IMR-90 (cell line): ENCODE data around the gene ROM1. TPM values are rescaled to one million over a fixed set of nuclear protein-coding genes. Genes with fewer than 3 reads are reported as not detected.
A peak's percentile ranks its signal among the peaks of the same experiment; 100 is the strongest.

Source experiments
- ATAC-seq: fragments of 200-7000 bp; cut with Tn5 transposase; 2 replicates; pipeline ENCODE4 v1.9.1; 2020; ENCODE audit warnings: low read depth, mild to moderate bottlenecking, moderate library complexity
- BruUV-seq: library from RNA; stranded (reverse); fragments of 400-500 nt; replicated peaks from 2 replicates; lab custom pipeline; 2021; lab: Mats Ljungman, UMichigan
- CTCF ChIA-PET: fragments of 300-600 bp; formaldehyde crosslinking; extraction: SDS; loops from one replicate; lab custom pipeline; 2021; ENCODE audit warnings: antibody characterized with exemption; lab: Yijun Ruan, JAX
- POLR2A ChIA-PET: fragments of 300-600 bp; sonication (Branson Sonifier 250); formaldehyde crosslinking; loops from one replicate; lab custom pipeline; 2022; ENCODE audit warnings: antibody characterized with exemption; ENCODE audit not compliant: unreplicated experiment; lab: Charles Lee
- DNase-seq: peaks from one replicate; pipeline ENCODE4 v3.0.0; 2013
- H2AFZ ChIP-seq: replicated peaks from 2 replicates; pipeline ENCODE3; 2013; ENCODE audit warnings: low read length, mild to moderate bottlenecking; ENCODE audit not compliant: poor library complexity
- H2AK5ac ChIP-seq: 2 replicates; pipeline ENCODE4 v1.6.1; 2013; ENCODE audit warnings: low read depth, low read length, inconsistent platforms
- H2AK9ac ChIP-seq: replicated peaks from 2 replicates; pipeline ENCODE3; 2013; ENCODE audit warnings: mild to moderate bottlenecking, low read depth, low read length, moderate library complexity; ENCODE audit not compliant: poor library complexity
- H2BK120ac ChIP-seq: 2 replicates; pipeline ENCODE4 v1.6.1; 2013; ENCODE audit warnings: low read depth, low read length, inconsistent platforms
- H2BK15ac ChIP-seq: 3 replicates; pipeline ENCODE4 v1.6.1; 2013; ENCODE audit warnings: low read depth, low read length, inconsistent platforms
- H2BK20ac ChIP-seq: 2 replicates; pipeline ENCODE4 v1.6.1; 2013; ENCODE audit warnings: low read depth, mild to moderate bottlenecking, inconsistent platforms, low read length, moderate library complexity
- H2BK5ac ChIP-seq: 2 replicates; pipeline ENCODE4 v1.6.1; 2013; ENCODE audit warnings: mild to moderate bottlenecking, low read depth, low read length, inconsistent platforms; ENCODE audit not compliant: poor library complexity, severe bottlenecking
- H3K14ac ChIP-seq: replicated peaks from 2 replicates; pipeline ENCODE4 v1.6.1; 2013; ENCODE audit warnings: low read depth, low read length, inconsistent platforms
- H3K18ac ChIP-seq: 2 replicates; pipeline ENCODE4 v1.6.1; 2013; ENCODE audit warnings: low read depth, low read length, control low read depth
- H3K23ac ChIP-seq: 2 replicates; pipeline ENCODE4 v1.6.1; 2013; ENCODE audit warnings: low read depth, low read length, inconsistent platforms
- H3K27ac ChIP-seq: 2 replicates; pipeline ENCODE4 v1.5.1; 2013; ENCODE audit warnings: mild to moderate bottlenecking, control low read depth, low read length; ENCODE audit not compliant: insufficient read depth
- H3K27me3 ChIP-seq: 2 replicates; pipeline ENCODE4 v1.6.1; 2013; ENCODE audit warnings: low read length; ENCODE audit not compliant: control insufficient read depth, insufficient read depth
- H3K36me3 ChIP-seq: 2 replicates; pipeline ENCODE4 v1.6.1; 2013; ENCODE audit warnings: low read length, mixed read lengths; ENCODE audit not compliant: control insufficient read depth, insufficient read depth
- H3K4ac ChIP-seq: 2 replicates; pipeline ENCODE4 v1.6.1; 2013; ENCODE audit warnings: low read depth, low read length, inconsistent platforms
- H3K4me1 ChIP-seq: 2 replicates; pipeline ENCODE4 v1.6.1; 2013; ENCODE audit warnings: low read length, mixed read lengths; ENCODE audit not compliant: control insufficient read depth, insufficient read depth
- H3K4me2 ChIP-seq: 2 replicates; pipeline ENCODE4 v1.6.1; 2013; ENCODE audit warnings: low read depth, mild to moderate bottlenecking, control low read depth, low read length, moderate library complexity
- H3K4me3 ChIP-seq: 2 replicates; pipeline ENCODE4 v1.5.1; 2013; ENCODE audit warnings: low read depth, mild to moderate bottlenecking, control low read depth, low read length, moderate library complexity; ENCODE audit not compliant: insufficient read depth
- H3K56ac ChIP-seq: 2 replicates; pipeline ENCODE4 v1.6.1; 2013; ENCODE audit warnings: low read length, inconsistent platforms; ENCODE audit not compliant: insufficient read depth; ENCODE audit errors: extremely low read depth
- H3K79me1 ChIP-seq, 2 experiments: 2 replicates each; pipeline ENCODE4 v1.6.1; 2013; ENCODE audit warnings: low read length in 2 of 2, inconsistent platforms in 1 of 2, low read depth in 1 of 2
- H3K9ac ChIP-seq: 2 replicates; pipeline ENCODE4 v1.6.1; 2013; ENCODE audit warnings: low read depth, low read length, control low read depth
- H3K9me1 ChIP-seq: 2 replicates; pipeline ENCODE4 v1.6.1; 2013; ENCODE audit warnings: low read length, inconsistent platforms; ENCODE audit not compliant: insufficient read depth
- H3K9me3 ChIP-seq: 2 replicates; pipeline ENCODE4 v1.6.1; 2013; ENCODE audit warnings: low read length; ENCODE audit not compliant: control insufficient read depth, insufficient read depth
- H4K20me1 ChIP-seq: 2 replicates; pipeline ENCODE4 v1.6.1; 2013; ENCODE audit warnings: low read length, inconsistent platforms; ENCODE audit not compliant: insufficient read depth
- H4K5ac ChIP-seq: 2 replicates; pipeline ENCODE4 v1.6.1; 2013; ENCODE audit warnings: mild to moderate bottlenecking, low read depth, low read length, control low read depth
- H4K8ac ChIP-seq, 2 experiments: 2 replicates each; pipeline ENCODE4 v1.6.1; 2013; ENCODE audit warnings: low read depth in 2 of 2, low read length in 2 of 2, control low read depth in 1 of 2, inconsistent platforms in 1 of 2
- H4K91ac ChIP-seq: 2 replicates; pipeline ENCODE4 v1.6.1; 2013; ENCODE audit warnings: low read depth, low read length, inconsistent platforms; ENCODE audit not compliant: insufficient read depth
- BHLHE40 ChIP-seq: fragments of 150-350 bp; IDR thresholded peaks from 2 replicates; pipeline ENCODE4 v1.6.1; 2016; ENCODE audit warnings: mild to moderate bottlenecking, low read depth, low read length
- CHD1 ChIP-seq: IDR thresholded peaks from 2 replicates; pipeline ENCODE4 v1.6.1; 2012; ENCODE audit warnings: low read depth, low read length, improper control_type of control experiment
- MAFK ChIP-seq: IDR thresholded peaks from 2 replicates; pipeline ENCODE4 v1.6.1; 2012; ENCODE audit warnings: low read depth, low read length, improper control_type of control experiment
- MAZ ChIP-seq: IDR thresholded peaks from 2 replicates; pipeline ENCODE4 v1.6.1; 2012; ENCODE audit warnings: low read depth, mild to moderate bottlenecking, low read length, improper control_type of control experiment, moderate library complexity, borderline replicate concordance
- MXI1 ChIP-seq: IDR thresholded peaks from 2 replicates; pipeline ENCODE4 v1.6.1; 2012; ENCODE audit warnings: low read depth, mild to moderate bottlenecking, low read length, moderate library complexity, borderline replicate concordance
- RCOR1 ChIP-seq: IDR thresholded peaks from 2 replicates; pipeline ENCODE4 v1.6.1; 2012; ENCODE audit warnings: mild to moderate bottlenecking, low read length, improper control_type of control experiment; ENCODE audit not compliant: insufficient replicate concordance
- WGBS, 2 experiments: methylation state at CpG; one replicate each; pipeline versions ENCODE4 v1.1.5 to v1.1.7; 2013; ENCODE audit warnings: missing lambda C conversion rate in 2 of 2; ENCODE audit not compliant: insufficient read length in 1 of 2; ENCODE audit errors: extremely low coverage in 2 of 2; 5-methylcytosine and 5-hydroxymethylcytosine counted together
- dilution Hi-C: fragments of 300-500 bp; cut with HindIII; formaldehyde crosslinking; loops from one replicate; pipeline ENCODE4 v1.14.3; 2018; ENCODE audit warnings: low sequenced_read_pairs; ENCODE audit not compliant: unreplicated experiment
- in situ Hi-C: fragments of 300-500 bp; cut with MboI; formaldehyde crosslinking; loops from 3 replicates; pipeline ENCODE4 v1.14.3; 2019; ENCODE audit warnings: low sequenced_read_pairs, inconsistent platforms, mixed read lengths
- intact Hi-C: fragments of 100-400 bp; cut with micrococcal nuclease; formaldehyde crosslinking; loops from 2 replicates; pipeline ENCODE4 v1.10.0; 2022
- polyA plus RNA-seq, 3 experiments: library from polyadenylated mRNA; depleted of rRNA; stranded (reverse); fragments of >200 nt; gene quantifications; 2 replicates each; pipeline ENCODE4 v1.2.3, GENCODE V29; 2012; ENCODE audit warnings: low replicate concordance in 1 of 3
- total RNA-seq: library from RNA; depleted of rRNA; stranded (reverse); fragments of >200 nt; gene quantifications from 2 replicates; pipeline ENCODE4 v1.2.3, GENCODE V29; 2012
- TF ChIP-seq, protein P1 (sequence below): fragments of 150-350 bp; IDR thresholded peaks from 2 replicates; pipeline ENCODE4 v1.6.1; 2017; ENCODE audit warnings: mild to moderate bottlenecking, antibody characterized with exemption, low read length, low read depth

Gene ROM1
- total and polyA plus RNA-seq, 2 of the 4 experiments (the other 2 are of a cell fraction): 2.2 to 2.5 TPM

DNA sequence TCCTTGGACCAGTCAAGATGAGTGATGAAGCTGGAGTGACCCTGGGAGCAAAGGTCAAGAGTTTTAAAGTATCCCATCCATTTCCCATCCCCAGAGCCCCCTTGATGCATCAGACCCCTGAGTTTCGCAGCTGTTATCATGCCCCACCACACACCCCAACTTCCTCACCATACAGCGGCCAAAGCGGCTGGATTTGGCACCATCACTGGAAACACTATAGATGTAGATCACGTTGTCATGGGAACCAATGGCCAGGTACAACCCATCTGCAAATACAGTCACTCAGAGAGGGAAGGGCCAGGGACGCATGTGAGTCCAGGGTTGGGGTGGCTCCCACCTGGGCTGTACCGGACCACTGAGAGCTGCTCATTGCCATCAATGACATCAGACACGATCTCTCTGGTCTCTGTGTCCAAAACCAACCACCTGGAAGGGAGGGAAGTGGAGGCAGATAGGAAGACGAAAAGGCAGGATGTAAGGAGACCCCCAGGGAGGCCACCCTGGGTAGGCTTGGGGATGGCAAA is 9.2 kb upstream of the ROM1 start:
- H2BK15ac ChIP-seq: no peak overlapping the region
- H3K9me3 ChIP-seq: no peaks in the 10 kb centered on the region
- H3K9ac ChIP-seq: no peak overlapping the region
- H3K27ac ChIP-seq: no peak overlapping the region
- intact Hi-C loops (no loop called here), in situ Hi-C loops (no loop called here), dilution Hi-C loops (no loop called here)
- no peak overlapping the region for H4K5ac ChIP-seq
- no peak overlapping the region for H3K56ac ChIP-seq
- peaks cover 2 to 20% of the 10 kb centered on the region in 2 experiments; a peak in 3 of 4 replicates for H3K79me1 ChIP-seq
- ChIA-PET CTCF (no interaction called here), POLR2A (interaction anchor here (1.0 kb wide), 1 partner anchor 12 kb away, joined by 4 read pairs; no protein-coding TSS in a partner anchor)
- ATAC-seq (no peak), DNase-seq (no peak)
- no peak overlapping the region for H4K8ac ChIP-seq
- no peak overlapping the region for H3K23ac ChIP-seq
- H3K4ac ChIP-seq: no peak overlapping the region
- peaks cover 28% of the 10 kb centered on the region for H3K36me3 ChIP-seq
- H3K4me3 ChIP-seq: no peak overlapping the region
- H2AK5ac ChIP-seq: peak overlapping the region; percentile 30; the same call in 1 of the 2 replicates
- peaks cover 5% of the 10 kb centered on the region for H3K9me1 ChIP-seq
- H3K14ac ChIP-seq: no peak overlapping the region
- no peak overlapping the region for H3K4me2 ChIP-seq
- peaks cover 7% of the 10 kb centered on the region for H3K4me1 ChIP-seq
- BruUV-seq: no TSS peak
- no peak overlapping the region for H3K18ac ChIP-seq
- no peak overlapping the region for H2BK120ac ChIP-seq
- WGBS, 2 experiments: no CpG with 5 or more reads among the region's 8 CpGs
- no peak overlapping the region for H2BK5ac ChIP-seq
- no peak overlapping the region for H2AK9ac ChIP-seq
- H2AFZ ChIP-seq: no peak overlapping the region
- TF ChIP-seq RCOR1 (no peak), MAZ (no peak), CHD1 (no peak), MXI1 (no peak), BHLHE40 (no peak), MAFK (no peak)
- TF ChIP-seq, protein P1, sequence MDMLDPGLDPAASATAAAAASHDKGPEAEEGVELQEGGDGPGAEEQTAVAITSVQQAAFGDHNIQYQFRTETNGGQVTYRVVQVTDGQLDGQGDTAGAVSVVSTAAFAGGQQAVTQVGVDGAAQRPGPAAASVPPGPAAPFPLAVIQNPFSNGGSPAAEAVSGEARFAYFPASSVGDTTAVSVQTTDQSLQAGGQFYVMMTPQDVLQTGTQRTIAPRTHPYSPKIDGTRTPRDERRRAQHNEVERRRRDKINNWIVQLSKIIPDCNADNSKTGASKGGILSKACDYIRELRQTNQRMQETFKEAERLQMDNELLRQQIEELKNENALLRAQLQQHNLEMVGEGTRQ: no peak
- H4K20me1 ChIP-seq: peaks cover 12% of the 10 kb centered on the region; the same call in 1 of the 2 replicates
- no peaks in the 10 kb centered on the region for H3K27me3 ChIP-seq
- no peak overlapping the region for H4K91ac ChIP-seq
- H2BK20ac ChIP-seq: no peak overlapping the region
